Renal pelvis (tissue), 4 donors: ENCODE measurements around the gene SH3RF3. TPM values are rescaled to one million over a fixed set of nuclear protein-coding genes. Genes with fewer than 3 reads are reported as not detected.

ENCODE experiments used
- DNase-seq: peaks from one replicate; pipeline ENCODE4 v3.0.0-alpha.2; 2013
- polyA plus RNA-seq, 3 donors: library from polyadenylated mRNA; unstranded; fragments of 120-200 nt; gene quantifications; one replicate each; pipeline ENCODE4 v1.2.1, GENCODE V29; 2013; ENCODE audit not compliant: insufficient read length in 3 of 3

Gene SH3RF3
- polyA plus RNA-seq, 3 donors, result 3.8 to 5.6 (median 5.6) TPM

DNA sequence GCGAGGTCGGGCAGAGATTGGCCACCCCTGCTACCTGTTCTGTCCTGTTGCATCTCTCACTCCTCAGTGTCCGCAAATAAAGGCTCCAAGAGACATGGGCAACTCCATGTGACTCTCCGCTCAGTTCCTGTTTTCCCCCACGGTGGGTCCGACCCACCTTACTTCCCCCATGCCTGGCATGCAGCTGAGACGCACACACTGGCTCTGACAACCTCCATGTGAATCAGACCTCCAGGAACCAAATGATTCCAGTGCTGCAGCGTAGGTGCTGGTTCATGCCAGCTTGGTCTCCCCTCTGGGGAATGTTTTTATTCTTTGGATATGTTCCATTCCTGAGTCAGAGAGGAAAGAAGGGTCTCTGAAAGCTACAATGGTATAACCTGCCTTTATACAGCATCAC is 221.5 kb downstream of the SH3RF3 start:
- DNase-seq, result no peak

- no peak for DNase-seq
Observed at GRCh38 chr2:109351164-109351756, 222.3 kb downstream of the SH3RF3 start.

- DNase-seq, result no peak
Observed at GRCh38 chr2:109352056-109352897, 223.3 kb downstream of the SH3RF3 start.

GRCh38 chr2:109352898-109353689 is 224.1 kb downstream of the SH3RF3 start:
- no peak for DNase-seq

DNA sequence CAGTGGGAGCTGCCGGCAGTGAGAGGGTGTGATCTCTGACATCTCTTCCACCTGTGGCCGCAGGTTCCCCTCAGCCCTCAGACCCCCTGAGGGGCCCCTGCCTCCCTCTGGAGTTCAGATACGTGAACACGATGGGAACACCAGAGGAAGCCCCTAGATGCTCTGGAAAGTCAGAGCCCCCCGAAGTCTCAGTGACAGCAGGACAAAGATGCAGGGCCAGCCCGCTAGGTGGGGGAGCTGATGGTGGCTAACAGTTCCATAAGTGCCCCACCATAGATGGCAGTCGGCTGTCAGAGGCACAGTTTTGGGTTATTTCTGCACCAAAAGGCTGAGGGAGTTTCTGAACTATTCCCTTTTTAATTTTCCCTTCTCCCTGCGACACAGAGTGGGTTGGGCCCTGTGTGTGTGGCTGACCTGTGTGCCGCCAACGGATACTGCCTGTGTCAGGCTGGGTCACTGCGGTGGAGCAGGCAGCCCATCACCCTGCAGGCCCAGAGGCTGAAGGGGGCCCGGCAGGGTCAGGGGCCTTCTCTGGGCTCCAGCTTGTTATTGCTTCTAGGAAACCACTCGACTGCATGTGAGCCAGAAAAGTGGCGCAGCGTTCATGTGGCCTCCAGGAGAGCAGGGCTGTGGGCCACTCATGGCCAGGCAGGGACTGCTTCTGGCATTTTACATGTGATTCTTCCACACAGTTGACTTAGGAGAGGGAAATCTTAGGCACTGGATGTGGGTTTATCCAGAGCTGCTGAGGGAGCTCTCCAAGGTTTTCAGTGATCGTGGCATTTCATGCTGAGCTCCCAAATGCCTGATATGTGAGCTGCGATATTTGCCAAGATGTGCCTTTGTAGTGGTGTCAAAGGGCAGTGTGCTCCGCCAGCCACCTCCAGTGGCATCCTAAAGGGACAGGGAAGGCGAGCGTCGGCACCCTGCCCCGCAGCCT is 225.1 kb downstream of the SH3RF3 start:
- DNase-seq, result no peak

GRCh38 chr2:109355192-109355843 is 226.3 kb downstream of the SH3RF3 start:
- no peak for DNase-seq

DNA sequence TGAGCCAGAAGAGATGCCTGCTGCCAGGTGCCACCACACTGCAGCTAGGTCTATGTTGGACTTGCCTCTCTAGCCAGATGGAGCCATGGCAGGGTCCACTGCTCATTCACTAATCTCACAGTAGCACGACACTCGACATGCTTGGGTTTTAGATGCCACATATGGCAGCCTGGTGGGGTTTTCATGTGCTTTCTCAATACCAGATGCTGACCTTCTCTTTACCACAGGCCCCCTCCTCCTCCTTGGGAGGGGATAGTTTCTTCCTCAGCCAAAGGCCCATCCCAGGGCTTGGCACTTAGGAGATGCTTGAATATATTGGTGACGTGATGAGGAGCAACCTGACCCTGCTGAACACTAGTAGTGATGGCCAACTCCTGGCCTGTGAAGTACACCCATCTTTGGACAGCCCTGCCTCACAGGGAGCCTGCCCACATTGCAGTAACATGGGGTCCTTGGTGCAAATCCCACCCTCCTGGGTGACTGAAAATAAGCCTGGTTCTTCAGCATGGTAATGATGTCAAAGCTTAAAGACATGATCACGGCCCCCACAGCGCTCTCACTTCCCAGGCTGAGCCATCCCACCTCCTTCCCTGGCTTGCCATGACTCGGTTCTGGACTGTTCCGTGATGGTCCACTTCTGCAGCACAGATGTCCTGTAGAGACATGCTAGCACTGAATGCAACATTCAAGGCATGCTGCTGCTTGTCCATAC is 227.5 kb downstream of the SH3RF3 start:
- DNase-seq, result no peak

DNA sequence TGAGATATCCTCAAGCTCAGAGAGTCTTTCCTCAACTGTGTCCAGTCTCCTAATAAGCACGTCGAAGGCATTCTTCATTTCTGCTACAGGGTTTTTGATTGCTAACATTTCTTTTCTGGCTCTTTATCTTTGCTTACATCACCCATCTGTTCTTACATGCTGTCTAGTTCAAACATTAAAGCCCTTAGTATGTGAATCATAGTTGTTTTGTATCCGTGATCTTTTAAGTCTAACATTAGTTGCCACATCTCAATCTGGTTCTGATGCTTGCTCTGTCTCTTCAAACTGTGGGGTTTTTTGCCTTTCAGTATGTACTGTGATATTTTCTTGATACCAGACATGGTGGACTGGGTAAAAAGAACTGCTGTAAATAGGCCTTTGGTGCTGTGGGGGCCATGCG is 235.2 kb downstream of the SH3RF3 start:
- no peak for DNase-seq

GRCh38 chr2:109365131-109365530 is 236.1 kb downstream of the SH3RF3 start:
- DNase-seq, result no peak

DNA sequence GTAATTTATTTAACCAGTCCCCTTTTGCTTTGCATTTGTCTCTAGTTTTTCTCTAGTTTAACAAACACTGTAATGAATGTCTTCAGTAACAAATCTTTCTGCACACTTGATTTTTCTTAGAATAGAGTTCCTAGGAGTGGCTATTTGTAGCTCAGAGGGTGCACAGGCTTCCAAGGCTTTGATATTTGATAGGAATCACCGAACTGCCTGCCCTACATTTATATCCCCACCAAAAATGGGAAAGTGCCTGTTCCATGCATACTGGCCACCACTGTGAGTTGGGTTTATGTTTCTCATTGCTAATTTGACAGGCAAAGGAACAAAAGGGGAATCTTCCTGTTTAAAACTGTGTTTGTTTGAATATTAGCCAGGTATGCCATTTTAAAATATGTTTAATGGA is 238.7 kb downstream of the SH3RF3 start:
- DNase-seq, result no peak

GRCh38 chr2:109368798-109369197 is 239.8 kb downstream of the SH3RF3 start:
- no peak for DNase-seq

DNA sequence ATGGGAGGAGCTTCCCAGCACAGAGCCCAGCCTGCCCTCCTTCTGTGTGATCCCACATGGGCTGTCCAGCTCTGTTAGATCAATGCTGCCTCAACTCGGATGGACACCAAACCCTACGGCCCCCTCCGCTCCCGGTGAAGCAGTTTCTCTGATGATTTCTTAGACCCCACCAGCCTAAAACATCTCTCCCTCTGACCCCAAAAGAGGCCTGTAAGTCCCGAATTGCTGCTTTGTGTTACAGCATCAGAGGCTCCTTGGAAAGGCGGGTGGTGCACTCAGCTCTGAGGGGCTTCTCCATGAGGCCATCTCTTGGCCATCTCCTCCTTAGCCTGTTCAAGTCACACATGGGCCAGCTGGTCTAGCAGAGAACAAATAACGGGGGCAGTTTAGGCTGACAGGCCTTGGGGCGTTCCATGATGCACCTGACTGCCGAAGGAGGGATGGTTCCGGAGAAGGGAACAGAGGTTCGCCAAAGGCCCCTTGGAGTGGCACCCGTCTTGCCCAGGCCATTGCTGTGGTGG is 240.7 kb downstream of the SH3RF3 start:
- DNase-seq, result no peak

DNA sequence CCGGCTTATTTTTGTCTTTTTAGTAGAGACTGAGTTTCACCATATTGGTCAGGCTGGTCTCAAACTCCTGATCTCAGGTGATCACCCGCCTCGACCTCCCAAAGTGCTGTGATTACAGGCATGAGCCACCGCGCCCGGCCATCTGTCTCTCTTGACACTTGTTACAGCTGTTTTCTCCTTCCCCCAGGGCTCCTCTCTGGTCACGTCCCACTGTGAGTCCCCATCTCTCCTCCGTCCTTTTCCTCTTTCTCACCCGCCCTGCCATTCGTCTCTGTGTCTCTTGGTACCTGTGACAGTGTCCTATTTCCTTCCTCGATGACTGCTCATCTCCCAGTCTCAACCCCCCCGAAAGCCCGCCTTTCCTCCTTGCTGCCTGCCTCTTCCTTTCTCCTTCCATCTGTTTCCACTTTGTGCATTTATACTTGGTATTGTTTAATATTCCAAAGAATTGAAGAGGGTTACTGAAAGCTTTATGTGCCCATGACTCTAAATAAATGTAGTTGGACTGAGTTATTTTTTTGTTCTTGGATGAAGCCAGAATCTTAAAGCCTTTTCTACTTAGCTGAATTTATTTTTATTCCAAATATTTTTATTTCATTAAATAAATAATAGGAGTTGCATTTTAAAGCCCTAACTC is 241.5 kb downstream of the SH3RF3 start:
- DNase-seq, result no peak

GRCh38 chr2:109371481-109372170 is 242.6 kb downstream of the SH3RF3 start:
- no peak for DNase-seq

GRCh38 chr2:109372171-109372568 is 243.2 kb downstream of the SH3RF3 start:
- DNase-seq, result no peak

- DNase-seq, result no peak
Observed at GRCh38 chr2:109372614-109373013, 243.6 kb downstream of the SH3RF3 start.

DNA sequence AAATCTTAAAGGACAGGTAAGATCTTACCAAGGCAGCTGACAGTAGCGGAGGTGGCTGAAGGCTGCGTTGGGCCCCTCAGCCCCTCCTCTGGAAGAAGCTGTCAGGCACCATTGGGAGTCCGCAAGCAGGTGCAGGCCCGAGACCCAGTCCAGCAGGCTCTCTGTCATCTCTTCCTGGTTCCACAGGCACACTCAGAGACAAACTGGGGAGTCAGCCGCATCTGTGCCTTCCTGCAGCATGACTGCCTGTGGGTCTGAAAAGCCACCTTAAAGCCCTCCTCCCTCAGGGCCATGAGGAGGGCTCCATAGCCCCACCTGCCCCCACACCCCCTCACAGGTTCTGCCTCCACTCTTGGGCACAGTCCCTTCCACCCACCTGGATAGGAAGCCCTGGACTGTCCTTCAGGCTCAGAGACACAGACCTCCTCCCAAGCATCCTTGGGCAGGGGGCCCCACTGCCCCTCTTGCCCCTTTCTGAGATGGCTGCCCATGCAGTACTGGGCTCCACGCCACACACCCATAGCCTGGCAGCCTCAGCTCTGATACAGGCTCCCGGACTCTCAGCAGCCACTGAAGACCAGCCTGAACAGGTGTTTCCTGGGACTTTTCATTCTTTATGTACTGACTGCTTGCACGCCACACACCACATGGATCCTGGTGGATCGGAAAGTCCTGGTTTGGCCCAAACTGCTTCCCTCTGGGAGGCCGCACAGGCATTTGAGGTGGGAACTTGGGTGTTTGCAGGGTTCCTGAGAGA is 245.0 kb downstream of the SH3RF3 start:
- no peak for DNase-seq

- DNase-seq, result peak; percentile 42
Observed at GRCh38 chr2:109374548-109375130, 245.6 kb downstream of the SH3RF3 start.
